Karpas-422 (cell line): ENCODE results near the gene OR4E1. TPM values are rescaled to one million over a fixed set of nuclear protein-coding genes. Genes with fewer than 3 reads are reported as not detected.

Source experiments
- DNase-seq: peaks from one replicate; pipeline ENCODE4 v3.0.0-alpha.2; 2015
- H2AFZ ChIP-seq: fragments of 200-600 bp; sonication (generic); 2 replicates; pipeline ENCODE4 v1.6.1; 2014; ENCODE audit warnings: antibody characterized with exemption, low read length, mixed read lengths
- H3K27ac ChIP-seq: fragments of 200-600 bp; sonication (generic); 2 replicates; pipeline ENCODE4 v1.5.1; 2014; ENCODE audit warnings: mild to moderate bottlenecking, low read length, moderate library complexity
- H3K27me3 ChIP-seq: fragments of 200-600 bp; sonication (generic); 2 replicates; pipeline ENCODE4 v1.6.1; 2014; ENCODE audit warnings: low read length, mixed read lengths
- H3K36me3 ChIP-seq: fragments of 200-600 bp; sonication (generic); 2 replicates; pipeline ENCODE4 v1.6.1; 2014; ENCODE audit warnings: low read length, mixed read lengths; ENCODE audit not compliant: insufficient read depth
- H3K4me1 ChIP-seq: fragments of 200-600 bp; sonication (generic); 2 replicates; pipeline ENCODE4 v1.6.1; 2014; ENCODE audit warnings: mild to moderate bottlenecking, low read length, mixed read lengths
- H3K4me2 ChIP-seq: fragments of 200-600 bp; sonication (generic); 2 replicates; pipeline ENCODE4 v1.6.1; 2014; ENCODE audit warnings: low read length, low read depth, mild to moderate bottlenecking; ENCODE audit not compliant: poor library complexity, severe bottlenecking
- H3K4me3 ChIP-seq: fragments of 200-600 bp; sonication (generic); 2 replicates; pipeline ENCODE4 v1.5.1; 2014; ENCODE audit warnings: mild to moderate bottlenecking, antibody characterized with exemption, low read length, mixed read lengths
- H3K79me2 ChIP-seq: fragments of 200-600 bp; sonication (generic); 2 replicates; pipeline ENCODE4 v1.6.1; 2014; ENCODE audit warnings: mild to moderate bottlenecking, low read length, mixed read lengths
- H3K9ac ChIP-seq: fragments of 200-600 bp; sonication (generic); 2 replicates; pipeline ENCODE4 v1.6.0; 2014; ENCODE audit warnings: low read length
- H3K9me2 ChIP-seq: fragments of 200-600 bp; sonication (generic), shearing (Covaris generic); replicated peaks from 2 replicates; pipeline ENCODE4 v1.6.0; 2014; ENCODE audit warnings: mild to moderate bottlenecking, low read length, moderate library complexity; ENCODE audit not compliant: insufficient read depth
- H3K9me3 ChIP-seq: fragments of 300-700, 200-600 bp; sonication (generic); 2 replicates; pipeline ENCODE4 v1.6.1; 2014; ENCODE audit warnings: low read length, mixed read lengths
- H4K20me1 ChIP-seq: fragments of 200-600 bp; sonication (generic); 2 replicates; pipeline ENCODE4 v1.6.1; 2014; ENCODE audit warnings: mild to moderate bottlenecking, antibody characterized with exemption, low read length, low read depth; ENCODE audit not compliant: insufficient read depth
- total RNA-seq: library from RNA; depleted of rRNA; stranded (reverse); fragments of >200 nt; shearing (Covaris generic); gene quantifications from 2 replicates; pipeline ENCODE4 v1.2.3, GENCODE V29; 2014; ENCODE audit warnings: low replicate concordance; rRNA removed

The OR4E1 gene, protein sequence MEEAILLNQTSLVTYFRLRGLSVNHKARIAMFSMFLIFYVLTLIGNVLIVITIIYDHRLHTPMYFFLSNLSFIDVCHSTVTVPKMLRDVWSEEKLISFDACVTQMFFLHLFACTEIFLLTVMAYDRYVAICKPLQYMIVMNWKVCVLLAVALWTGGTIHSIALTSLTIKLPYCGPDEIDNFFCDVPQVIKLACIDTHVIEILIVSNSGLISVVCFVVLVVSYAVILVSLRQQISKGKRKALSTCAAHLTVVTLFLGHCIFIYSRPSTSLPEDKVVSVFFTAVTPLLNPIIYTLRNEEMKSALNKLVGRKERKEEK
- total RNA-seq, result not detected in 2 replicates

DNA sequence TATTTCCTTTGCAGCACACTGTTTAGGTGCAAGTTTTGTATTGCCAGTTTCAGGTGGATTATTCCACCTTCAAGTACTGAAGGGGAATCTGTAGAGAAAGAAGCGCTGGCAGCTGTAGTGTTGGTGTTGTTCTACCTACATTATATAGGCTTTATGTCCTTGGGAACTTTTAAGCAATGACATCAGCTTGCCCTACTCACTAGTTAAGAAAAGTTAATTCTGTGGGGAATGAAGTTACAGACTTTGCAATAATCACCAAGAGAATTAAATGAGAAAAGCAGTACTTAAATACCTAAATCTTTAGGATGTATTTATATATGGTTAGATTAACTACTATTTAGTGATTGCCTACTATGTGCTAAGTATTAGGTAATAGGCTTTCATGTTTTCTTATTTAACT lies at the start of gene OR4E1:
TSS of gene OR4E1 (minus strand) at position 101 of the 400 bp plus-strand sequence. CDS start 2,883 bp downstream, outside the sequence.
- no peak within 1 kb of the TSS for H3K9ac ChIP-seq
- H2AFZ ChIP-seq, result no peak within 1 kb of the TSS
- no peak within 1 kb of the TSS for H3K27ac ChIP-seq
- no peaks in the 10 kb centered on the region for H3K9me3 ChIP-seq
- H3K4me3 ChIP-seq, result no peak within 1 kb of the TSS
- no peak for DNase-seq
- no peaks in the 10 kb centered on the region for H3K79me2 ChIP-seq
- peaks cover 11% of the 10 kb centered on the region for H3K4me1 ChIP-seq
- H3K36me3 ChIP-seq, result no peaks in the 10 kb centered on the region
- H3K9me2 ChIP-seq, result no peaks in the 10 kb centered on the region
- H3K27me3 ChIP-seq, result no peaks in the 10 kb centered on the region
- no peak within 1 kb of the TSS for H3K4me2 ChIP-seq
- no peaks in the 10 kb centered on the region for H4K20me1 ChIP-seq

DNA sequence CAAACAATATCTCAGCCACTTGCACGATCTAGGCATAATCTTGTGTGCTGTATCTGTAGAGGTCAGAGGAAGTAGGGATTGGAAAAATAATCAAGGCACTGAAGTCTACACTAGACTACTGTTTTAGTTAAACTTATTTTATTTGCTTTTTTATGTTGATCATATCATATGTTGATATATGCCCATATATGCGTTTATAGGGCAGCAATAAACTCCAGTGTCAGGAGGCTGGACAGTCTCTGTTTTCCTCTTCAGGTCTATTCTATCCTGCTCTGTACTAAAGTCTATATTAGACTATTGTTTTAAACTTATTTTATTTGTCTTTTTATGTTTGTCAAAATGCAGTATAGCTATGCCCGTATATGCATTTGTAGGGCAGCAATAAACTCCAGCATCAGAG lies 47.9 kb upstream of the OR4E1 start:
- no peaks in the 10 kb centered on the region for H4K20me1 ChIP-seq
- no peak for DNase-seq
- no peaks in the 10 kb centered on the region for H3K79me2 ChIP-seq
- no peaks in the 10 kb centered on the region for H3K9me3 ChIP-seq
- H2AFZ ChIP-seq, result no peak overlapping the region
- no peak overlapping the region for H3K4me2 ChIP-seq
- H3K36me3 ChIP-seq, result no peaks in the 10 kb centered on the region
- H3K9me2 ChIP-seq, result no peaks in the 10 kb centered on the region
- H3K4me3 ChIP-seq, result no peak overlapping the region
- no peak overlapping the region for H3K9ac ChIP-seq
- H3K27ac ChIP-seq, result no peak overlapping the region
- H3K27me3 ChIP-seq, result no peaks in the 10 kb centered on the region
- H3K4me1 ChIP-seq, result no peaks in the 10 kb centered on the region

DNA sequence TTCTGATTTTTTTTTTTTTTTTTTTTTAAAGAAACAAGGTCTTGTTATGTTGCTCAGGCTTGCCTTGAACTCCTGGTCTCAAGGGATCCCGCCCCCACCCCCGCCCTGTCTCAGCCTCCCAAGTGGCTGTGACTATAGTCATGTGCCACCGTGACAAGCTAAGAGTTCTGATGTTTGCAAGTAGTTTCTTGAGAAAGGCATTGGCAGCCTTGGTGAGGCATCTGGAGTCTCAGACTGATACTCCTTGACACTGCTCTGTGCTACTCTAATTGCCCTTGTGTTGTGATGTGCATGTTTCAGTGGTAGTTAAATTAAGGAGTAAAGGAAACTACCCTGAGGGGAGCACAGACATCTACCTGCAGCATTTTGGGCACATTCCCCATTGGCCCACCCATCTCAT lies 46.2 kb upstream of the OR4E1 start:
- Histone ChIP-seq H3K79me2 (no peaks in the 10 kb centered on the region), H4K20me1 (no peaks in the 10 kb centered on the region), H3K4me3 (no peak overlapping the region), H3K9me3 (no peaks in the 10 kb centered on the region), H3K27me3 (no peaks in the 10 kb centered on the region), H3K9me2 (no peaks in the 10 kb centered on the region), H3K36me3 (no peaks in the 10 kb centered on the region), H3K4me1 (no peaks in the 10 kb centered on the region), H3K9ac (no peak overlapping the region), H3K27ac (no peak overlapping the region), H3K4me2 (no peak overlapping the region), H2AFZ (no peak overlapping the region)
- DNase-seq, result no peak

DNA sequence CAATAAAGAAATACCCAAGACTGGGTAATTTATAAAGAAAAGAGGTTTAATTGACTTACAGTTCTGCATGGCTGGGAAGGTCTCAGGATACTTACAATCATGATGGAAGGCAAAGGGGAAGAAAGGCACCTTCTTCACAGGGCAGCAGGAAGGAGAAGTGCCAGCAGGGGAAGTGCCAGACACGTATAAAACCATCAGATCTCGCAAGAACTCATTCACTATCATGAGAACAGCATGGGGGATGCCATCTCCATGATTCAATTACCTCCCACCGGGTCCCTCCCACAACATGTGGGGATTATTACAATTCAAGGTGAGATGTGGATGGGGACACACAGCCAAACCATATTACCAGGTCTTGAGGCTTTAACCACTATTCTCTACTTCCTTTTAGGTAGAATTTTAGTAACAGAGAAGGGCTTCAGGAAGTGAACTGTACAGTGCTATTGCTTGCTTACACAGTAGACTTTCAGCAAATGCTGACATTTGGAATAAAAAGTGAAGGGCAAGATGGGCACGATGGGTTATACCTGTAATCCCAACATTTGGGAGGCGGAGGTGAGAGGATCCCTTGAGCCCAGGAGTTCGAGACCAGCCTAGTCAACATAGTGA lies 40.8 kb upstream of the OR4E1 start:
- Histone ChIP-seq H3K4me2 (no peak overlapping the region), H4K20me1 (no peaks in the 10 kb centered on the region), H3K27me3 (peaks cover 3% of the 10 kb centered on the region; the same call in 1 of the 2 replicates), H3K9me3 (no peaks in the 10 kb centered on the region), H3K4me3 (no peak overlapping the region), H3K27ac (no peak overlapping the region), H3K4me1 (peaks cover 11% of the 10 kb centered on the region), H3K9me2 (no peaks in the 10 kb centered on the region), H3K79me2 (no peaks in the 10 kb centered on the region), H3K36me3 (no peaks in the 10 kb centered on the region), H3K9ac (no peak overlapping the region), H2AFZ (no peak overlapping the region)
- no peak for DNase-seq

DNA sequence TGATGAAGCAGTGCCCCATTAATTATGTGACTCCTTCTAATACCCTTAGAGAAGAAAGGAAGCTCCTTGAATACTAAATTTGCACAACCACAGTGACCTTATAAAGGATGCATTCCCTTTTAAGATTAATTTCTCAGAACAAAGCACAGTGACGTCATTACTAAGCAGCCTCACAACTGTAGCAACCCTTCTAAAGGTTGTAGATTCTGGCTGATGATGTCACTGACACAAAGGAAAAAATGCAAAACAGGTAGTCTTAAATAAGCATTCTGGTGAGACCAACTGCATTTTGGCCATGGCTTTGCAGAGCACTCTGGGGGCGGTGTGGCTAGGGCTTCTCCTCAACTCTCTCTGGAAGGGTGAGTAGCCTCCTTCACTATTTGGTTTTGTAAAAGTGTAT lies 38.4 kb upstream of the OR4E1 start:
- DNase-seq, result no peak
- H3K36me3 ChIP-seq, result no peaks in the 10 kb centered on the region; the same call in 1 of the 2 replicates
- H3K4me3 ChIP-seq, result no peak overlapping the region
- H4K20me1 ChIP-seq, result no peaks in the 10 kb centered on the region
- H3K4me1 ChIP-seq, result peaks cover 14% of the 10 kb centered on the region
- no peak overlapping the region for H2AFZ ChIP-seq
- peaks cover 7% of the 10 kb centered on the region for H3K9me3 ChIP-seq
- H3K79me2 ChIP-seq, result no peaks in the 10 kb centered on the region
- H3K27me3 ChIP-seq, result peaks cover 14% of the 10 kb centered on the region; the same call in 1 of the 2 replicates
- H3K9me2 ChIP-seq, result no peaks in the 10 kb centered on the region
- H3K27ac ChIP-seq, result no peak overlapping the region
- H3K4me2 ChIP-seq, result peak overlapping the region; percentile 18
- no peak overlapping the region for H3K9ac ChIP-seq

DNA sequence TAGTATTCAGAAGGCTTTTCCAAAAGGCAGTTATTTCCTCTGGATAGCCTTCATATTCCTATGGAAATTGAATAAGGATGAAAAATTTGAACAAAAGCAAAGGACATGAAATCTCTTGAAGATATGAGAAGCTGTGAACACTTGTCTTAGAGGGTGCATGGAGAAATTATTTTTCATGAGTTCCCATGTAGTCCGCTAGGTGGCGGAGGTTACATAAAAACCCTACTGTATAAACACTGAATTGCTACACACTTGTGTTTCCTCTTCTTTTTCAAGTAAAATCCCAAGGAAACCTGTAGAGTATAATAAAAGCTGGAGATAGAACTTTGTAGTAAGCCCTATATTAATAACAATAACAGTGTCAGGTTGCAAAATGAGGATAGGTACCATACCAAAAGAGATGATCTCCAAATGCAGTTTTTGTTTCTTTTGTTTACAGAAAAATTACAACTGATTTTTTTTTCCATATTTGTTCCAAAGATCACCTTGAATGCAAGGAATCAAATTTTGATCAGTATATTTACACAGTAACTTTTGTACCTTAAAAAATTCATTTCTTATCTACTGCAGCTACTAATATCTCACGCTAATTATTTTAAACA lies 37.8 kb upstream of the OR4E1 start:
- Histone ChIP-seq H3K4me3 (no peak overlapping the region), H3K36me3 (no peaks in the 10 kb centered on the region; the same call in 1 of the 2 replicates), H3K79me2 (no peaks in the 10 kb centered on the region), H4K20me1 (no peaks in the 10 kb centered on the region), H3K9ac (no peak overlapping the region), H3K4me2 (no peak overlapping the region), H3K9me2 (no peaks in the 10 kb centered on the region), H3K27me3 (peaks cover 20% of the 10 kb centered on the region; the same call in 1 of the 2 replicates), H3K27ac (no peak overlapping the region), H2AFZ (no peak overlapping the region), H3K4me1 (peaks cover 14% of the 10 kb centered on the region), H3K9me3 (peaks cover 13% of the 10 kb centered on the region)
- DNase-seq, result peak; percentile 89

DNA sequence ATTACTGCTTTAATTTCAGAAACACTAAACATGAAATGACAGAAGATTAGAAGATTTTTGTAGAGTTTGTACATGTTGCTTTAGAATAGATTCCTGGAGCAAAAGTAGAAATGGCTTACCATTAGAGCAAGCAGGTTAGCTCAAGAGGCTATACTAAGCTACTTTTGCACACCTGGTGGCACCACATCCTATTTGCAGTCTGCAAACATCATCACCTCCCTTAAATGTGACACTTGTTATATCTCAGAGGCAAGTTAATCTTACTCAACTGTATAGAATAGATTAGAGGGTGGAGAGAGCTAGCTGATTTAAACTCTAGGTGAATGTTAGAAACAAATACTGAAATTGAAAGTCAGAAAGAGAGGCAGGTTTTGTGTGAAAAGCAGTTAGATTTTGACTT lies 30.7 kb upstream of the OR4E1 start:
- Histone ChIP-seq H3K36me3 (no peaks in the 10 kb centered on the region; the same call in 1 of the 2 replicates), H2AFZ (no peak overlapping the region), H3K9me2 (no peaks in the 10 kb centered on the region), H3K27me3 (peaks cover 18% of the 10 kb centered on the region; the same call in 1 of the 2 replicates), H3K9ac (no peak overlapping the region), H3K4me2 (peak overlapping the region; percentile 76), H4K20me1 (peaks cover 9% of the 10 kb centered on the region; the same call in 1 of the 2 replicates), H3K79me2 (no peaks in the 10 kb centered on the region), H3K4me3 (peak overlapping the region; percentile 49), H3K9me3 (peaks cover 14% of the 10 kb centered on the region), H3K4me1 (peaks cover 54% of the 10 kb centered on the region), H3K27ac (peak overlapping the region; percentile 87)
- DNase-seq, result peak; percentile 85
